NCI-H748 (cell line): ENCODE data around the gene LARGE2.

Experiments
- DNase-seq: peaks from one replicate; lab custom pipeline; 2025; ENCODE audit not compliant: unreplicated experiment; lab: John Stamatoyannopoulos, UW

LARGE2 gene

GRCh38 chr11:45913942-45914635, 8.4 kb upstream of the LARGE2 start:
- no peak for DNase-seq

- DNase-seq, result no peak
Observed at GRCh38 chr11:45915446-45915845, 7.0 kb upstream of the LARGE2 start.

- no peak for DNase-seq
Observed at GRCh38 chr11:45917286-45917622, 5.2 kb upstream of the LARGE2 start.

- peak; percentile 98 for DNase-seq
Observed at GRCh38 chr11:45917623-45918330, 4.7 kb upstream of the LARGE2 start, which contains the start of gene PEX16. Gene PEX16 (minus strand): TSS chr11:45917877. CDS start chr11:45917811, 66 bp downstream.

GRCh38 chr11:45918331-45918941, 4.0 kb upstream of the LARGE2 start:
- DNase-seq, result peak; percentile 85

GRCh38 chr11:45918962-45919675, 3.3 kb upstream of the LARGE2 start:
- DNase-seq, result no peak

- DNase-seq, result no peak
Observed at GRCh38 chr11:45919806-45920530, 2.5 kb upstream of the LARGE2 start.

- DNase-seq, result no peak
Observed at GRCh38 chr11:45920531-45921477, 1.7 kb upstream of the LARGE2 start.

- peak; percentile 94 for DNase-seq
Observed at GRCh38 chr11:45921561-45922424, 663 bp upstream of the LARGE2 start.

- DNase-seq, result no peak
Observed at GRCh38 chr11:45924036-45924915, 1.8 kb downstream of the LARGE2 start.

GRCh38 chr11:45924927-45925326, 2.5 kb downstream of the LARGE2 start:
- DNase-seq, result no peak

GRCh38 chr11:45925550-45925949, 3.1 kb downstream of the LARGE2 start:
- DNase-seq, result no peak

GRCh38 chr11:45926001-45926401, 3.5 kb downstream of the LARGE2 start:
- no peak for DNase-seq

- no peak for DNase-seq
Observed at GRCh38 chr11:45926536-45927331, 4.3 kb downstream of the LARGE2 start.

- DNase-seq, result no peak
Observed at GRCh38 chr11:45927332-45927683, 4.9 kb downstream of the LARGE2 start.

- DNase-seq, result no peak
Observed at GRCh38 chr11:45927684-45928413, 5.4 kb downstream of the LARGE2 start.
